Activated CD8-positive, alpha-beta memory T cell treated with anti-CD3 and anti-CD28 coated beads, Interleukin-2, amount 50 U/mL, for 4 hours (primary cell): ENCODE results near the gene SUPV3L1.

Experiments
- DNase-seq: peaks from one replicate; pipeline ENCODE4 v3.0.0-alpha.2; 2020

Gene SUPV3L1

GRCh38 chr10:69208761-69209160, 28.7 kb downstream of the SUPV3L1 start:
- no peak for DNase-seq

- DNase-seq: no peak
These were observed 29.9 kb downstream of the SUPV3L1 start for GRCh38 chr10:69209787-69210484.

GRCh38 chr10:69211104-69211503, 31.1 kb downstream of the SUPV3L1 start:
- DNase-seq: no peak

GRCh38 chr10:69211524-69211923, 31.5 kb downstream of the SUPV3L1 start:
- no peak for DNase-seq

- DNase-seq: no peak
These were observed 33.7 kb downstream of the SUPV3L1 start for GRCh38 chr10:69213591-69214311.

GRCh38 chr10:69214666-69215131, 34.7 kb downstream of the SUPV3L1 start:
- DNase-seq: no peak

GRCh38 chr10:69215405-69216171, 35.6 kb downstream of the SUPV3L1 start:
- DNase-seq: no peak

GRCh38 chr10:69216577-69217118, 36.6 kb downstream of the SUPV3L1 start:
- DNase-seq: no peak

- DNase-seq: no peak
These were observed 37.2 kb downstream of the SUPV3L1 start for GRCh38 chr10:69217119-69217754.

- DNase-seq: no peak
These were observed 38.8 kb downstream of the SUPV3L1 start for GRCh38 chr10:69218831-69219230.

- no peak for DNase-seq
These were observed 40.0 kb downstream of the SUPV3L1 start, which contains the start of gene HKDC1 for GRCh38 chr10:69220041-69220451. HKDC1 (plus strand) TSS chr10:69220332; CDS start chr10:69220436, 104 bp downstream.

GRCh38 chr10:69220507-69220906, 40.5 kb downstream of the SUPV3L1 start:
- DNase-seq: no peak

- DNase-seq: peak; percentile 63
These were observed 42.4 kb downstream of the SUPV3L1 start for GRCh38 chr10:69222157-69223027.

GRCh38 chr10:69223028-69223342, 43.0 kb downstream of the SUPV3L1 start:
- DNase-seq: no peak

- no peak for DNase-seq
These were observed 45.0 kb downstream of the SUPV3L1 start for GRCh38 chr10:69224862-69225657.

- no peak for DNase-seq
These were observed 45.6 kb downstream of the SUPV3L1 start for GRCh38 chr10:69225681-69226080.

- DNase-seq: no peak
These were observed 47.0 kb downstream of the SUPV3L1 start for GRCh38 chr10:69226919-69227450.

- DNase-seq: no peak
These were observed 48.1 kb downstream of the SUPV3L1 start for GRCh38 chr10:69228151-69228550.

GRCh38 chr10:69229616-69229916, 49.5 kb downstream of the SUPV3L1 start:
- no peak for DNase-seq

- DNase-seq: no peak
These were observed 50.1 kb downstream of the SUPV3L1 start for GRCh38 chr10:69230128-69230527.

- DNase-seq: no peak
These were observed 52.2 kb downstream of the SUPV3L1 start for GRCh38 chr10:69232252-69232651.
